ENCODE results near the gene FOXRED2. TPM values are rescaled to one million over a fixed set of nuclear protein-coding genes. Genes with fewer than 3 reads are reported as not detected.

FOXRED2 gene
- total and polyA plus RNA-seq, 2 of the 8 experiments (the other 6 are each of a cell fraction or from before 2014, with no cell fraction given), result 11.5 to 27.8 TPM

DNA sequence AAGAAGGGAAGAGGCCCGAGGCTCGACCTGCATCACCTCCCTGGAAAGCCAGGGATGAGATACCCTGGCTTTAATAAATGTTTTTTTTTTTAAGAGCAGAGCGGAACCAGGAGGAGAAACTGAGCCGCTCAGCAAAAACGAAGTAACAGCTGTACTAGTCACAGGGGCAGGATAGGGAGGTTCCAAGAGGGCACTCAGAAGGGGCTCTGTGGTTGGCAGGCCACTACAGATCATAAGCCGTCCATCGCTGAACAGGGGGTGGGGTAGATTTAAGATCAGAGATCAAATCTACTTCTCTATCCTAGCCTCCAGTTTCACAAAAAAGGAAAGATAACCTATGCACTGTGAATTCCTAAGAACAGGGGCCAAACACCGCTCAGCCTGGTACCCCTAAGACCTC lies 21.5 kb upstream of the FOXRED2 start:
- POLR2A ChIA-PET (ENCODE audit: partially characterized antibody), result interaction anchor here (0.6 to 3.9 kb wide), 16 partner anchors 11 to 524 kb away, joined by 3 to 33 read pairs (median 4); partner anchors contain the start of gene FOXRED2
- FAIRE-seq (no peak), DNase-seq (ENCODE audit: low read depth in 1 of 2, low spot score in 2 of 2) (no peak)
- Histone ChIP-seq H4K5ac (ENCODE audit: insufficient read length, low read depth, low read length) (no peak overlapping the region), H2BK12ac (ENCODE audit: low read depth, low read length) (peak overlapping the region; percentile 35; the same call in 1 of the 2 replicates), H3K4me1 (replicated peaks in 1 of 4; ENCODE audit: control insufficient read depth in 3 of 4, insufficient read depth in 4 of 4, low read length in 3 of 4) (no peaks in the 10 kb centered on the region; a peak in 1 of 7 replicates), H4K20me1 (replicated peaks in 1 of 2; ENCODE audit: control insufficient read depth in 1 of 2, insufficient read depth in 2 of 2, low read length in 2 of 2) (no peaks in the 10 kb centered on the region), H4K8ac (ENCODE audit: extremely low read depth, insufficient read depth, low read length) (no peak overlapping the region), H3K4me2 (ENCODE audit: insufficient read depth in 1 of 2, low read depth in 2 of 2, low read length in 2 of 2) (peak overlapping the region; percentile 71 to 76), H3K36me3 (ENCODE audit: control insufficient read depth in 2 of 4, insufficient read depth in 4 of 4, low read length in 3 of 4) (peaks cover 15 to 37% (median 29%) of the 10 kb centered on the region in 4 experiments), H3K23ac (ENCODE audit: insufficient read length) (no peak overlapping the region), H3K9me3 (ENCODE audit: insufficient read depth in 2 of 2, low read depth in 1 of 2, low read length in 1 of 2) (no peaks in the 10 kb centered on the region), H2AK5ac (ENCODE audit: low read depth, low read length) (no peak overlapping the region), H3K23me2 (ENCODE audit: low read depth, low read length) (peaks cover 8% of the 10 kb centered on the region; the same call in 1 of the 2 replicates), H2BK15ac (ENCODE audit: low read length) (no peak overlapping the region), H4K91ac (replicated peaks; ENCODE audit: insufficient read length, low read length) (peak overlapping the region; percentile 40), H2BK120ac (replicated peaks; ENCODE audit: low read depth, low read length) (no peak overlapping the region), H3K79me2 (ENCODE audit: control insufficient read depth in 1 of 2, insufficient read depth in 2 of 2, low read length in 2 of 2) (peaks cover 11 to 27% of the 10 kb centered on the region in 2 experiments), H3K27ac (ENCODE audit: low read depth, low read length) (peak overlapping the region; percentile 74), H3K79me1 (ENCODE audit: low read depth, low read length) (peaks cover 2% of the 10 kb centered on the region; the same call in 1 of the 2 replicates), H3K14ac (ENCODE audit: insufficient read length) (no peak overlapping the region), H2AFZ (ENCODE audit: low read length) (no peak overlapping the region), H3K27me3 (replicated peaks in 1 of 4; ENCODE audit: control insufficient read depth in 3 of 4, extremely low read depth in 1 of 4, insufficient read depth in 3 of 4, low read length in 3 of 4) (no peaks in the 10 kb centered on the region), H2BK20ac (ENCODE audit: low read length) (no peak overlapping the region), H3K4me3 (ENCODE audit: extremely low read depth in 1 of 4, insufficient read depth in 2 of 4, low read depth in 3 of 4, low read length in 4 of 4) (peak overlapping the region; percentile 91 to 98 (median 94)), H3K4ac (replicated peaks; ENCODE audit: insufficient read length, low read depth, low read length) (no peak overlapping the region), H3K18ac (ENCODE audit: extremely low read depth, low read length) (no peak overlapping the region), H2BK5ac (ENCODE audit: low read depth, low read length) (peak overlapping the region; percentile 41), H3K56ac (replicated peaks; ENCODE audit: insufficient read length, low read depth, low read length) (no peak overlapping the region), H3K9ac (replicated peaks in 1 of 4; ENCODE audit: extremely low read depth in 1 of 4, low read depth in 3 of 4, low read length in 3 of 4) (peak overlapping the region; percentile 84 to 94 (median 91))
- peak; percentile 71 for TF ChIP-seq SAP30 (IDR thresholded peaks at IDR 0.05; ENCODE audit: insufficient read depth, insufficient replicate concordance, low read length)
- no peak for TF ChIP-seq HDAC2 (IDR thresholded peaks at IDR 0.05; ENCODE audit: borderline replicate concordance in 1 of 2, low read depth in 2 of 2, low read length in 2 of 2)
- TF ChIP-seq SIN3A (conservative IDR thresholded peaks at IDR 0.05 in 1 of 2, IDR thresholded peaks at IDR 0.05 in 1 of 2; ENCODE audit: low read depth in 1 of 2, low read length in 2 of 2), result 0 out of 4 replicates have a peak, but pooled peaks of 1 of the 2 experiments have one; percentile 29
- WGBS, 2 experiments (ENCODE audit: extremely low coverage in 1 of 2, insufficient coverage in 1 of 2, insufficient read length in 1 of 2, insufficient replicate concordance in 2 of 2, low coverage in 1 of 2, low lambda C conversion rate in 2 of 2, missing lambda C conversion rate in 1 of 2), result 14% methylated on average over 8 of the region's 8 CpGs; no CpG with 5 or more reads in 1 of the 2 experiments
- CTCF ChIA-PET (ENCODE audit: partially characterized antibody), result interaction anchor here (1.0 to 1.3 kb wide), 4 partner anchors 17 to 778 kb away, joined by 3 to 5 read pairs (median 3); no protein-coding TSS in a partner anchor
